ENCODE data around the gene MLH3. TPM values are rescaled to one million over a fixed set of nuclear protein-coding genes. Genes with fewer than 3 reads are reported as not detected.

MLH3 gene
- total and polyA plus RNA-seq, 2 experiments from 2014 or later = 10.8 to 12.3 TPM

DNA sequence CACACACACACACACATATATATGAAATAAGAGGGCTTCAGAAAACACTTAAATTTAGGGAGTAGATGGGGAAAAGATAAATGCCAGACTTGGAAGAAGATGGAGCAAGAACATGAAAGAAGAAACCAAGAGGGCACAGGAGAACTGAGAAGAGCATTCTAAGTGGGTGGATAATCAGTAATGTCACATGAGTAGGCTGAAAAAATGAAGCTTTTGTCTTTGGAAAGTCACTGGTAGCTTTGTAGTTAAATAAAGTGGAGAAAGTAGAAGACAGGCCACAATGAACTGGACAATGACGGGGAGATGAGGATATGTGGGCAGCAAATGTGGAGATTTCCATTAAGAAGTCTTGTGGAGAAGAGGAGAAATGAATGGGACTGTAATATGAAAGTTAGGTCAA is 15.9 kb upstream of the MLH3 start:
- TF ChIP-seq EZH2 (IDR thresholded peaks at IDR 0.05; ENCODE audit: insufficient read depth, poor library complexity, severe bottlenecking) = no peak
- TF ChIP-seq EZH2phosphoT487 (IDR thresholded peaks at IDR 0.05; ENCODE audit: insufficient read depth, low read depth) = no peak
- WGBS, 2 experiments (ENCODE audit: low coverage in 1 of 2, low lambda C conversion rate in 2 of 2, missing lambda C conversion rate in 2 of 2) = 100% methylated on average over 1 of the region's 1 CpG
- H3K9me3 ChIP-seq (ENCODE audit: low read depth) = no peaks in the 10 kb centered on the region
- H3K9ac ChIP-seq = no peak overlapping the region
- in situ Hi-C loops (cut with MboI) = no loop called here
- no peaks in the 10 kb centered on the region for H3K27me3 ChIP-seq (replicated peaks; ENCODE audit: insufficient read depth)
- H3K4me3 ChIP-seq = no peak overlapping the region
- peaks cover 22% of the 10 kb centered on the region for H3K4me1 ChIP-seq (ENCODE audit: insufficient read depth)
- no peaks in the 10 kb centered on the region for H3K36me3 ChIP-seq (ENCODE audit: low read depth)
- no peak overlapping the region for H2AFZ ChIP-seq
- peaks cover 13% of the 10 kb centered on the region for H3K79me2 ChIP-seq (ENCODE audit: insufficient read depth)
- H3K9me2 ChIP-seq (ENCODE audit: insufficient read depth) = no peaks in the 10 kb centered on the region
- H3F3A ChIP-seq (ENCODE audit: insufficient read depth) = peaks cover 23% of the 10 kb centered on the region; the same call in 1 of the 2 replicates
- no peak overlapping the region for H3K27ac ChIP-seq
- no peak overlapping the region for H3K4me2 ChIP-seq (ENCODE audit: unreplicated experiment)
- no peaks in the 10 kb centered on the region for H4K20me1 ChIP-seq (ENCODE audit: insufficient read depth)
- DNase-seq = no peak

DNA sequence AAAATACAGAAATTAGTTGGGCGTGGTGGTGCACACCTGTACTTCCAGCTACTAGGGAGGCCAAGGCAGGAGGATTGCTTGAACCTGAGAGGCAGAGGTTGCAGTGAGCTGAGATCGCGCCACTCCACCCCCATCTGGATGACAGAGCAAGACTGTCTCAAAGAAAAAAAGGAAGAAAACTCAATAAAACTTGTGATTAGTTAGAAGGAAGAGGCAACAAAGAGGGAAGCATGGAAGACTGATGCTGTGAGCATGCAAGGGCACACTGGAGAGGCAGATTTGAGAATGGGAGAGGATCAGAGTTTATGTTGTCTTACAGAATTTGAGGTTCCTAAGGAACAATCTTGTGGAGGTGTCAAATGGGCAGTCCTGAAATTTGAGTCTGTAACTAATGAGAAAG is 15.4 kb upstream of the MLH3 start:
- Histone ChIP-seq H3K36me3 (ENCODE audit: low read depth) (no peaks in the 10 kb centered on the region), H3K27ac (no peak overlapping the region), H4K20me1 (ENCODE audit: insufficient read depth) (no peaks in the 10 kb centered on the region), H3K4me3 (no peak overlapping the region), H3K79me2 (ENCODE audit: insufficient read depth) (peaks cover 17% of the 10 kb centered on the region), H2AFZ (no peak overlapping the region), H3F3A (ENCODE audit: insufficient read depth) (peaks cover 23% of the 10 kb centered on the region; the same call in 1 of the 2 replicates), H3K27me3 (replicated peaks; ENCODE audit: insufficient read depth) (no peaks in the 10 kb centered on the region), H3K9me2 (ENCODE audit: insufficient read depth) (no peaks in the 10 kb centered on the region), H3K9ac (no peak overlapping the region), H3K9me3 (ENCODE audit: low read depth) (no peaks in the 10 kb centered on the region), H3K4me1 (ENCODE audit: insufficient read depth) (peaks cover 22% of the 10 kb centered on the region), H3K4me2 (ENCODE audit: unreplicated experiment) (no peak overlapping the region)
- TF ChIP-seq EZH2phosphoT487 (IDR thresholded peaks at IDR 0.05; ENCODE audit: insufficient read depth, low read depth) = no peak
- TF ChIP-seq EZH2 (IDR thresholded peaks at IDR 0.05; ENCODE audit: insufficient read depth, poor library complexity, severe bottlenecking) = no peak
- in situ Hi-C loops (cut with MboI) = no loop called here
- DNase-seq = no peak
- 91 to 98% methylated on average over 3 of the region's 3 CpGs for WGBS, 2 experiments (ENCODE audit: low coverage in 1 of 2, low lambda C conversion rate in 2 of 2, missing lambda C conversion rate in 2 of 2)

DNA sequence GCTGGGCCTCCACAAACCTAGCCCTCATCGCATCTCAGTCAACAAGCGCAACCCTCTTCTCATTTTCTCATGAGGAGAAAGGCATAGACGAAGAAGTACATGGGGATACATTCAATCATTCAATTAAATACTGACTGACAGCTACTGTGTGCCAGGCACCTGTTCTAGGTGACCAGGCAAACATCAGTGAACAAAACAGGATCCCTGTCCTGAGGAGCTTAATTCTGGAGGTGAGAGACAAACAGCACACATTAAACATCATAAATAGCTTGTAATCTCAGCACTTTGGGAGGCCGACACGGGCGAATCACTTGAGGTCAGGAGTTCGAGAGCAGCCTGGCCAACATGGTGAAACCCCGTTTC is 12.9 kb upstream of the MLH3 start:
- no peaks in the 10 kb centered on the region for H4K20me1 ChIP-seq (ENCODE audit: insufficient read depth)
- peak overlapping the region; percentile 78 for H3K9ac ChIP-seq
- no peaks in the 10 kb centered on the region for H3K9me3 ChIP-seq (ENCODE audit: low read depth)
- H3K4me1 ChIP-seq (ENCODE audit: insufficient read depth) = peaks cover 16% of the 10 kb centered on the region
- peak overlapping the region; percentile 98 for H3K4me3 ChIP-seq
- 55 to 60% methylated on average over 8 of the region's 8 CpGs for WGBS, 2 experiments (ENCODE audit: low coverage in 1 of 2, low lambda C conversion rate in 2 of 2, missing lambda C conversion rate in 2 of 2)
- in situ Hi-C loops (cut with MboI) = no loop called here
- H3K4me2 ChIP-seq (ENCODE audit: unreplicated experiment) = peak overlapping the region; percentile 97
- H2AFZ ChIP-seq = peak overlapping the region; percentile 96
- TF ChIP-seq EZH2 (IDR thresholded peaks at IDR 0.05; ENCODE audit: insufficient read depth, poor library complexity, severe bottlenecking) (no peak), EZH2phosphoT487 (IDR thresholded peaks at IDR 0.05; ENCODE audit: insufficient read depth, low read depth) (no peak)
- H3K9me2 ChIP-seq (ENCODE audit: insufficient read depth) = no peaks in the 10 kb centered on the region
- peaks cover 26% of the 10 kb centered on the region for H3K79me2 ChIP-seq (ENCODE audit: insufficient read depth)
- H3F3A ChIP-seq (ENCODE audit: insufficient read depth) = peaks cover 23% of the 10 kb centered on the region
- no peaks in the 10 kb centered on the region for H3K27me3 ChIP-seq (replicated peaks; ENCODE audit: insufficient read depth)
- no peak overlapping the region for H3K27ac ChIP-seq
- DNase-seq = no peak
- 0 out of 2 replicates have a peak, but pooled peaks cover 7% of the 10 kb centered on the region for H3K36me3 ChIP-seq (ENCODE audit: low read depth)

DNA sequence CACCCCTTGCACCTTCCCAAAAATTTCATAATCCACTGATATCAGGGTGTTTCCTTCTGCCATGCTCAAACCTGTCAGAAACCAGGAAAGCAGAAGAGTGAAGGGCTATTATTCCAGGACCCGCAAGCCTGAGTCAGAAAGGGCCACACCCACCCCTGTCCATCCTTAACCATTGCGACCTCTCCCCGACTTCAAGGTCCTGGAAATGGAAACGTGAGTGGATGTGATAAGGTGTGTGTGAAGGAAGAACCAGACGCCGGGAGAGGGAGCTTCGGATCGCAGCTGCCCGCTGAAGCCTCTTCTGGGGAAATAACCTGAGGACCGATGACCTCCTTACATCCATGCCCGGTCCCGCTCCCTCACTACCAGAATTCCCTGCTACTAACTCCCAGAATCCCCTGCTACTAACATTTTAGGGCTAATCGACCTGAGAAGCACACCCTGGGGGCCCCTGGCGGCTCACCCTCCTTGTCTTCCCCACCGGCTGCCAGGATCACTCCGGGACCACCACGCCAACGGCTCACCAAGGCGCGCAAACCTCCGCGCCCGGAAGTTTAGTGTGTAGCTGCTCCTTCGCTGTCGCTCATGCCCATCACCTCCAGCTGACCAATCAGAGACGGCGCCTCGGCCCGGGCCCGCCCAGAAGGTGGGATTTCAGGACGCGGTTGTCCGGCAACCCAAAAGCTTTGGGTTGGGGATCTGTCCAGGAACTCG is 12.4 kb upstream of the MLH3 start, which contains the start of gene ACYP1:
Gene ACYP1 (minus strand): TSS at position 534 of the 714 bp plus-strand sequence. CDS start 471 bp downstream, at position 63.
- peak within 1 kb of the TSS; percentile 98 for H3K4me3 ChIP-seq
- 0 out of 2 replicates have a peak, but pooled peaks cover 7% of the 10 kb centered on the region for H3K36me3 ChIP-seq (ENCODE audit: low read depth)
- no peaks in the 10 kb centered on the region for H3K27me3 ChIP-seq (replicated peaks; ENCODE audit: insufficient read depth)
- TF ChIP-seq EZH2phosphoT487 (IDR thresholded peaks at IDR 0.05; ENCODE audit: insufficient read depth, low read depth) (no peak), EZH2 (IDR thresholded peaks at IDR 0.05; ENCODE audit: insufficient read depth, poor library complexity, severe bottlenecking) (no peak)
- peaks cover 26% of the 10 kb centered on the region for H3K79me2 ChIP-seq (ENCODE audit: insufficient read depth)
- H3K9me2 ChIP-seq (ENCODE audit: insufficient read depth) = no peaks in the 10 kb centered on the region
- DNase-seq = peak; percentile 91
- H3K4me2 ChIP-seq (ENCODE audit: unreplicated experiment) = peak within 1 kb of the TSS; percentile 97
- no peaks in the 10 kb centered on the region for H4K20me1 ChIP-seq (ENCODE audit: insufficient read depth)
- no peaks in the 10 kb centered on the region for H3K9me3 ChIP-seq (ENCODE audit: low read depth)
- H3K27ac ChIP-seq = no peak within 1 kb of the TSS; the same call in 1 of the 2 replicates
- H3K4me1 ChIP-seq (ENCODE audit: insufficient read depth) = peaks cover 16% of the 10 kb centered on the region
- peak within 1 kb of the TSS; percentile 96 for H2AFZ ChIP-seq
- peaks cover 22% of the 10 kb centered on the region for H3F3A ChIP-seq (ENCODE audit: insufficient read depth)
- in situ Hi-C loops (cut with MboI) = no loop called here
- H3K9ac ChIP-seq = peak within 1 kb of the TSS; percentile 78
- WGBS, 2 experiments (ENCODE audit: low coverage in 1 of 2, low lambda C conversion rate in 2 of 2, missing lambda C conversion rate in 2 of 2) = 0 to 1% methylated on average over 34 of the region's 34 CpGs
